Activated CD8-positive, alpha-beta memory T cell treated with anti-CD3 and anti-CD28 coated beads for 48 hours (primary cell): Measurements from ENCODE around the gene FAM200C.
"Not testable (repeated sequence)": the region's sequence is repeated elsewhere in the genome, so short reads cannot be mapped to it uniquely, and the experiment has no call there.

Experiments used
- DNase-seq, 3 experiments: peaks; one replicate each; pipeline ENCODE4 v3.0.0-alpha.2; 2020; ENCODE audit warnings: low read depth in 2 of 3, low spot score in 2 of 3

The FAM200C gene

DNA sequence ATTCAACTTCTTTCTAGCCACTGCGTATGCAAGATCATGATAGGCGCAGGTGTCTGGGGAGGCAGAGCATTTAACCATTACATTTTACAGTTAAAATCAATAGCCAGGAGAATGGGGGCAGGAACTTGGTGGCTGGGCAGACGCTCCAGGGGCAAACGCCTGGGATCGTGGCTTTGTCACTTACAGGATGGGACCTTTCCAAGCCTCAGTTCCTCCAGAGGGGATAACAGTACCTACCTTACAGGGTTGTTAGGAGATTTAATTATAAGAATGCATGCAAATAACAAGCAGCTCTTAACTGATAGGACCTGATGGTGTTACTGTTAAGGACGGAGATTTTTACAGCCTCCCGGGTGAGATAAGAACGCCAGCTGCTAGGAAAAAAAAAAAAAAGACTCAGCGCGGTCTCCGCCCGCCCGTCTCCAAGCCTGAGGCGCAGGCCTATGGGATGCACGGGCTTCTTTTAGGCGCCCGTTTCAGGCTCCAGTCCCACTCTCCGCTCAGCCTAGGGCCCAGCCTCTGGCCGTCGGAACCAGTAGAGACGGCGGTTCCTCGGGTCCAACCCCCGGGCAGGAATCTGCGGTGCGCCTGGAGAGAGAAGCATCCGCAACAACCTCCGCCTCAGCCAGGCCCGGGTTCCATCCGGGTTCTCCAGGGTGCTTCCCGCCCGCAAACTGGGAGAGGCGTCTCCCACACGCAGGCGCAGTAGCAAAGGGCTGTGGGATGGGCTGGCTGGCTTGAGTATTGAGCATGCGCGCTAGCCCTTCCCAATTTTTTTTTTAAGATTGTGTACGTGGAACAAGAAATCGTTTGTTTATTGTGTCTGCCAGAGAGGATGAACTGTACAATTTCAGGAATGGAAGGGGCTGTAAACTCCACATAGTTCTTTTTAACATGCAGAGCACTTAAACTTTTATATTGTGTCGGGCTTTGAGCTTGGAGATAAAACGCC, at the start of gene FAM200C:
Gene FAM200C, minus strand, starts transcription at position 653 of the 952 bp plus-strand sequence. CDS start 4,564 bp downstream, outside the sequence.
- peak in 2 of 3 experiments; percentile 36 to 47 for DNase-seq

DNA sequence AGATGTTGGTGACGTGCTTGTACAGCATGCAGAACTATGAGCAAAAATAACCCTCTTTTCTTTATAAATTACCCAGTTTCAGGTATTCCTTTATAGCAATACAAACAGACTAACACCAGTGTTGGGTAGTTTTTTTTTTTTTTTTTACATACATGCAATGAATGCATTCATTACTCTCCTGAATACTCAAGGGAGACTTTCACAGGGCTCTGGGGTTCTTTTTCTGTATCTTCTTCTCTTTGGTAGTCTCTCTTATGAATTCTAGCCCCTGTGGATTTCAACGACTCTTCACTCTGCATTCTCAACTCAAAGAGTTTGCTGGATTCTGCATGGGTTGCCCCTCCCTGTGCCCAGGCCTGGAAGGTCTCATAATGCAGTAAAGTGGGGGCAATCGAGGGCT, 49.6 kb upstream of the FAM200C start:
- no peak for DNase-seq

DNA sequence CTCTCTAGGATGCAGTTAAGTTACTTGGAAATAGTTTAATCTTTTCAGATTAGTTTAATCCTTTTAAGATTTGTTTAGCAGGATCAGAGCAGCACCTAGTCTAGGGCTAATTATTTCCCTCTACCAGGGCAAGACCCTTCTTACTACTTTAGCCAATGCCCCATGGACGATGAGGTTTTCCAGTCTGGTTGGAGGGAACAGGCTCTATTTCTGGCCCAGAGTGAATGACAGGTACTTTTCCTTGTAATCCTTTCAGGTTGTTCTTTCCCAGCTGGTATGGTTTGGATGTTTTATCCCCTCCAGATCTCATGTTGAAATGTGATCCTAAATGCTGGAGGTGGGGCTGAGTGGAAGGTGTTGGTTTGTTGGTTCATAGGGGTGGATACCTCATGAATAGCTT, 49.0 kb upstream of the FAM200C start:
- no peak for DNase-seq

DNA sequence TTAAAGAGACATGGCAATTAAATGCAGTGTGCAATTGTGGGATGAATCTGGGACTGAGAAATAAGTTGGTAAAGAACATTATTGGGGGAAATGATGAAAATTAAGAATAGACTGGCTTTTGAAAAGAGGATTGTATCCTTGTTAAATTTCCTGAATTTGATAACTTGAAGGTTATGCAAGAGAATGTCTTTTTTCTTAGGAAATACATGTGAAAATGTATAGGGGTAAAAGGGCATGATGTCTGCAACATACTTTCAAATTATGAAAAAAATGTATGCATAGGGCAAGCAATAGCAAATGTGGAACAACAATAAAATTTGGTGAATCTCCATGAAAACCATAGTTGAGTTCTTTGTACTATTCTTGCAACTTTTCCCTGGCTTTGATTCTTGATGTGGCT, 45.9 kb upstream of the FAM200C start:
- no peak for DNase-seq

DNA sequence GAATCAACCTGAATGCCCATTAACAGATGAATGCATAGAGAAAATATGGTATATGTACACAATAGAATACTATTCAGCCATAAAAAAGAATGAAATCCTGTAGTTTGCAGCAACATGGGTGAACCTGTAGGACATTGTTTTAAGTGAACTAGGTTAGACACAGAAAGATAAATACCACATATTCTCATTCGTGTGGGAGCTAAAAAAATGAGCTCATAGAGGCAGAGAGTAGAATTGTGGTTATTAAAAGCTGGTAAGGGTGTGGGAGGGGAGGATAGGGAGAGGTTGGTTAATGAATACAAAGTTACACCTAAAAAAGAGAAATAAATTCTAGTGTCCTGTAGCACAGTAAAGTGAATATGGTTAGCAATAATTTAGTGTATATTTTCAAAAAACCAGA, 45.3 kb upstream of the FAM200C start:
- DNase-seq, result no peak

DNA sequence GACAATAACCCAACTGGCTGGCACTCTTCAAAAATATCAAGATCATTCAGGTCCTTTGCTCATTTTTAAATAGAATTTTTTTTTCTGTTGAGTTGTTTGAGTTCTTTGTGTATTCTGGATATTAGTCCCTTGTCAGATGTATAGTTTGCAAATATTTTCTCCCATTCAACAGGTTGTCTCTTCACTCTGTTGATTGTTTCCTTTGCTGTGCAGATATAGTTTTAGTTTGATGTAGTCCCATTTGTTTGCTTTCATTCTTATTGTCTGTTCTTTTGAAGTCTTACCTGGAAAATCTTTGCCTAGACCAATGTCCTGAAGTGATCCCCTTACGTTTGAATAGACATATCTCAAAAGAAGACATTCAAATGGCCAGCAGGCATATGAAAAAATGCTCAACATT, 44.6 kb upstream of the FAM200C start:
- no peak for DNase-seq

DNA sequence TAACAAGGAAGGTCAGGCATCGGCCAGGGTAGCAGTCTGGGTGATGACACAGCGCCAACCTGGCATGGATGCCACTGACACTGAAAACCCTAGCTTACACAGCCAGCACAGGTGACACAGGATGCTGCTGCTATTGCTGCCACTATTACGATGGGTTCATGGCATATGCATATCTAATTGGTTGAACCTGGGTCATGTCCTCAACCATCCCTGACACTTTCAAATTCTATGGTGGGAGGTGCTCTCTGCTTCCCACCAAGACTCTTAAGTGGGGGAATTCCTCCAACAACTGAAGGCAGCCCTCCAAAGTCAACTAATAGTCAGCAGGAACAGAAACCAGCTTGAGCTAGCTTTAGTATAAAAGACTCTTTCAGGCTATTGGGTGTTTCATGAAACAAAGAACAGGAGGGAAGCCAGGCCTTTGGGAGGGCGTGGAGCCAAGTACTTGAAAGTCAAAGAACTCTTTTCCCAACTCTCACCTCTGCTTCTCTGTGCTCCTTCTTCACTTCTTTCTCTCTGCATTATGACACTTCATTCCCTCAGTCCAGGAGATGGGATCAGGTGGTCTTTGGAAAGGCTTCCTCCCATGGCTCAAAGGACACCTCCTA, 43.1 kb upstream of the FAM200C start:
- no peak for DNase-seq

DNA sequence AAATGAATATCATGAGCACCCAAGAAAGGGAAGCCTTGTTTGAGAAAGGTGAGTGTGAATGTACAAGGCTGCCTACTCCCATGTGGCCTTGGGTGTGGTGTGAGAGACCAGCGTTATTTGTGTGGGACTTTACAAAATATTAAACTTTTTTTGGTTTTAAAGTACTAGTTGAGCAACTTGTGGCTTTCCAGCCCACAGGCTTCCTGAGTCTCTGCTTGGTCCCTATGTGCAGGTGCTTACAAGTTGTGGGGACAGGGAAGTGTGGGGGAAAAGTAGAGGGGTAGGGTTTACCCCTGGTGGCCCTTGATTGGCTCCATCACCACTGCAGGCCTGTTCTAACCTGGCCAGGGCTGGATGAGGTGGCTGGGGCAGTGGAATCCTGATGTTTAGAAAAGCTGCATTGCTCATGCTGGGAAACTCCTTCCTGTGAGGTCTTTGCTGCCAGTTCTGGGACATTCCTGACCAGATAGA, 41.5 kb upstream of the FAM200C start:
- no peak for DNase-seq

DNA sequence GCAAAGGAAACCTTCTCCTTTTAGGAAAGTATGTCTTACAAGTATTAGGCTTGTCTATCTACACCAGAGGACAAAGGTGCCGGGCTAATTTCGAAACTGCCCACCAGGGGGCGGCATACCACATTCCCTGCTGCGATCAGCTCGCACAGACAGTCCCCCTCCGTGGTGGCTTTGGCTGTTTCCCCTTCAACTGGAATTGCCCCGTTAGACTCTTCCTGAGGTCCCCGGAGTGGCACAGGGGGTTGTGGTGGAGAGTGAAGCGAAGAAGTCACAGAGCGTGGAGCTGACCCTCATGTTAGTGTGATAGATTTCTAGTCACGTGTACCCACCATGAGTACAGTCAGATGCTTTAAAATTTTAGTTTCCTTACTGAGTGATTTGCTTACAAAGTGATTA, 39.3 kb upstream of the FAM200C start:
- DNase-seq, result peak; percentile 77 to 94 (median 92)

DNA sequence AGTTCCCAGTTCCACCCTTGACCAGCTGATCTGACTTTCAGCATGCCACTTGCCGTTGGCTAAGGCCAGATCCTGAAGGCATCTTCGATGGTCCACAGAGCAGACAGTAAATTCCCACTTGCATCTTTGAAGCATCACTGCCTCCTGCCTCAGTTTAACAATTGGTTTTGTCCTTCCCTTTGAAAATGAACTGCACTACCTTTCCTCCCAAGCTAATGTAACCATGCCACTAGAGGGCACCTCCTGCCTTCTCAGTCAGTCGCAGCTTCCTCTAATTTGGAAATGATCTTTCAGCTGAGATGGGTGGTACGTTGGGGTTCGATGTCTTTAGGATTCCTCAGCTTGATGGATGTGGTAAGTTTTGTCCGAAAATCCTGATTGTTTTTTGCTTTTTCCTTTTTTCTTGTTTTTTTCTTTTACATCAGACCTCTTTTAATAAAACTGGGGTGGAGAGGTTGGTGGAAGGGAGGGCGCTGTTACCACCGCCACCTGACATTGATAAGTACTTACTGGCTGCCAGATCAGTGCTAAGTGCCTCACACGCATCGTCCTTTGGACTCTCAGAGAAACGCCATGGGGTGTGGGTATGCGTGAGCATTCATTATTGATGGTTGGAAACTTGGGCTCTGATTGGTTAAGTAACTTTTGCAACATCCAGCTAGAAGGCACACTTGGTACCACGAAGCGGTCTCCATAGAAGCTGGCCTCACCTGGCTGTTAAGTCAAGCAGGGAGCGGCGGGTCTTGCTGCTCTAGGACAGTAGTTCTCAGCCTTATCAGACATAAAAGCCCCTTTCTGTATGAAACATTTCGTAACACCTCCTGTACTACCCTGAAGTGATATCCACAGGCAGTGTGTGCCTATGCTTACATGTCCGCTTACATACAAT, 38.7 kb upstream of the FAM200C start:
- DNase-seq, result peak in 1 of 3 experiments; percentile 30

DNA sequence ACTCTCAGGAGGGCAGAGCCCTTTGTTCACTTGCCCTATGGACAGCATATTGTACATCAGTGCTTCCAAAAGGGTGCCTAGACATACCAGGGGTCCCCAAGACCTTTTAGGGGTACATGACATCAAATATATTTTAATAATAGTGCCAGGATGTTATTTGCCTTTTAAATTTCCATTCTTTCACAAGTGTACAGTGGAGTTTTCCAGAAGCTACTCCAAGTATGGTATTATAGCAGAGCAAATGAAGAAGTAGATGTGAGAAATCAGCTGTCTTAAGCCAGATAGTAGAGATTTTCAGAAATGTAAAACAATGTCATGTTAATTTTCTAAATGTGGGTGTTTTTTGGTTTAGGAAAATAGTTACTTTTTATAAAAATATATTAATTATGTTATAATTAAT, 37.4 kb upstream of the FAM200C start:
- DNase-seq, result no peak

DNA sequence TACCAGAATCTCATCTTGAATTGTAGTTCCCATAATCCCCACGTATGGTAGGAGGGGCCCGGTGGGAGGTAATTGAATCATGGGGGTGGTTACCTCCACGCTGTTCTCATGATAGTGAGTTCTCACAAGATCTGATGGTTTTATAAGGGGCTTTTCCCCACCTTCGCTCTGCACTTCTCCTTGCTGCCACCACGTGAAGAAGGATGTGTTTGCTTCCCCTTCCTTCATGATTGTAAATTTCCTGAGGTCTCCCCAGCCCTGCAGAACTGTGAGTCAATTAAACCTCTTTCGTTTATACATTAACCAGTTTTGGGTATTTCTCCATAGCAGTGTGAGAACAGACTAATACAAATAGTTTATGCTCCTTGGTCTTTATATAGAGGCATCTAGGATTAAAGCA, 36.8 kb upstream of the FAM200C start:
- DNase-seq, result not testable (repeated sequence)

DNA sequence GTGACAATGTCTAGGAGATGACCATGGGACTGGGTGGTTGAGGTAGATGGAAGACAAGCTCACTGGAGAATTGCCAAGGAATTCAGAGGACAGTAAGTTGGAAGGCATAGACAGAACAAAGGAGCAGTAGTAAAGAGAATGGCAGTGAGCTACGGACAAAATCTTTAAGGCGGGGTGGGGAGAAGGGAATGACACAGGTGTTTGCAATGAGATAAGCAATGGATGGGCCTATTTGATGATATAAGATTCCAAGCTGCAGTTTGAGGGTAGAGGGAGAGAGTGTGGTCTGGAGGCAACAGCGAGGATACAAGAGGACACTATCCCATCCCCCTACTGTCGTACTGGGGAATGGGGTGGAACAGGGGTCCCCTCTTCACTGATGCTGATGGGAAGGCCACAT, 36.2 kb upstream of the FAM200C start:
- no peak for DNase-seq

DNA sequence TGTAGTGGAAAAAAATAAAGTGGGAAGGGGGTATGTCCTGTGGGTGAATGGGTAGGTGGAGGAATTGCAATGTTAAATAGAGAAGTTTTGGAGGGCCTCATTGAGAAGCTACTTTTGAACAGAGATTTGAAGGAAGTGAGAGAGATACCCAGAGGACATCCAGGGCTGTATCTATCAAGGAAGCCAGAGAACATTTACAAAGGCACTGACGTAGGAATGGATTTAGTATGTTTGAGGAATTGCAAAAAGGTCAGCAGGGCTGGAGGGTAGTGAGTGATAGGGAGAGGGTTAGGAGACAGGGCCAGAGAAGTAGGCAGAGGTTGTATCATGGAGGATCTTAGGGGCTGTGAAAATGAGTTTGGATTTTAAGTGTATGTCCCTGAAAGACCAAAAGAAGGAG, 35.7 kb upstream of the FAM200C start:
- no peak for DNase-seq

DNA sequence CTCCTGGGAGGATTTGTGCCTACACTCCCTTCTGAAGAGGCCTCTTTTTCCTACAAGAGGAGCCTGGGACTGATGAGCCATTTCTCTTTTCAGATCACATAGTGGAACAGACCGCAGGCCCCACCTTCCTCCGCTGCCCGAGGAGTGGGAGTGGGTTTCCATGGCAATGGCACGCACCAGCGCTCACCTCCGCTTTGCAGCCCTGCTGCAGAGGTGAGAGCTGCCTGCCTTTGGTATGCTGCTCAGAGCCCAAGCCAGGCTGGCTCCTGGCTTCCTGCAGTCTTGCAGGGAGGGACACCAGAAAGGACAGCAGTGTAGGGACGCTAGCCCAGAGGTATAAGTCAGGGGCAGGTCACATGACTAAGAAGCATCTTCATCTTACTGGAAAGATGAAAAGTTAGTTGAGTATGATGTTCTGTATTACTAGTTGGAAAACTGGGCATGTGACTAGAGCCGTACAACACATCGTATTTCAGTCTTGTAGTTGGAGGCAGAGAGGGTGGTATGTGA, 34.2 kb upstream of the FAM200C start:
- DNase-seq, result no peak

DNA sequence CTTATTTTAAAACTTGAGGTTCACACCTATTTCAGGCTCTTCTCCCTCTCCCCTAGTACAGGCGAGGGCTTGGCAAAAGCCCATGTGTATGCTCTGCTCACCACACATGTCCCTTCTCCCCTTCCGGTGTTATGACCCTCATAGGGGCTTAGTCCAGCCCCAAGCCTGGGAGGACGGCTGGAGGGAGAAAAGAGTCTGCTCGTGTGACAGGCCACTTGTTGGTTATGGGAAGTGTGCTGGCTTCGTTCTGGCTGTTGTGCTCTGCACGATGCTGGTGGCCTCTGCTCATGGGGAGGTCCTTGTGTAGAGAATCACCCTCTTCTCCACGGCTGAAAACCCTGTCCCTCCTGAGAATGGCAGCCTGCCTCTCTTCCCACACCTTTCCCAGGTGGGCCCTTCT, 32.9 kb upstream of the FAM200C start:
- no peak for DNase-seq

DNA sequence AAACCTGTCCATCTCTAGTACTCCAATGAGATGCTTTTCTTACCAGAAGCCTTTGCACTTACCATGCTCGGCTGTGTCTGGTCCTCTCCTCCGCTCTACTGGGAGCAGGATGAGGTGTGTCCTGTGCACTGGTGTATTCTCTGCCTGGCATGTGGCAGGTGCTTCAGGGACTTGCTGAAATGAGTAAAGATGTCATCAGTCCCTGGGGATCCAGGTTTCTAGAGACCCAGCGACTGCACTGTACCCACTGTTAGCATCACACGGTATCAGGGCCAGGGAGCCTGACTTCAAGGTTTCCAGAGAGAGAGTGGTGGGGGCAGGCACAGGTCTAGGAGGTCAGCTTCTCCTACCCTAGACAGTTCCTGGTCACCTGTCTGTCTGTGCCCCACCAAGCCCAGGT, 32.3 kb upstream of the FAM200C start:
- DNase-seq, result no peak

DNA sequence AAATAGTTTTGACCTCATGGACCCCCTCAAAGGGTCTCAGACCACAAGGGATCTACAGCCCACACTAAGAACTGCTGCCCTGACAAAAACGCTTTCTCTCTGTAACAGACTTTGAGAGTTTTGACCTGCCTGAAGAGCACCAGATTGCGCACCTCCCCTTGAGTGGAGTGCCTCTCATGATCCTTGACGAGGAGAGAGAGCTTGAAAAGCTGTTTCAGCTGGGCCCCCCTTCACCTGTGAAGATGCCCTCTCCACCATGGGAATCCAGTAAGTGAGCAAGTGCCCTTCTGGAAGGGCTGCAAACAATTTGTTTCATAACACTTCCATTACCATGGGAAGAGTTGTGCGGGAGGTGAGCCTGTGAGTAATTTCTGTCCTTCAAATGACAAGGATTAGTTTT, 27.8 kb upstream of the FAM200C start:
- DNase-seq, result no peak

DNA sequence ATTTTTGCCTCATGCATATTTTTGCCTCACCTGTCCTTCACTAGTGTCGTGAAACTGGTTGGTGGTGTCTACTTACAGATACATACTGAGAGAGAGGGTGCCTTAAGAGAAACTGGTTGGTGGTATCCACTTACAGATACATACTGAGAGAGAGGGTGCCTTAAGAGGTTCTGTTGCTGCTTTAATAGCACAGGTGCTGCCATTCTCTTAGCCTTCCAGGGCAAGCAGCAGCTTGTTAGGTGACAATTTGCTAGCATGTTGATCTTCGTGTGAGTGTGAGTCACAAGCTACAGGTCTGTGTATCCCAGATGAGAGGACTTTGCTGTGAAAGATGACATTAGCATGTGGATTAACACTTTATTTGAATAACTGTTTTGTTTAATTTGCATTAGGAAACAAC, 23.2 kb upstream of the FAM200C start:
- DNase-seq, result no peak

DNA sequence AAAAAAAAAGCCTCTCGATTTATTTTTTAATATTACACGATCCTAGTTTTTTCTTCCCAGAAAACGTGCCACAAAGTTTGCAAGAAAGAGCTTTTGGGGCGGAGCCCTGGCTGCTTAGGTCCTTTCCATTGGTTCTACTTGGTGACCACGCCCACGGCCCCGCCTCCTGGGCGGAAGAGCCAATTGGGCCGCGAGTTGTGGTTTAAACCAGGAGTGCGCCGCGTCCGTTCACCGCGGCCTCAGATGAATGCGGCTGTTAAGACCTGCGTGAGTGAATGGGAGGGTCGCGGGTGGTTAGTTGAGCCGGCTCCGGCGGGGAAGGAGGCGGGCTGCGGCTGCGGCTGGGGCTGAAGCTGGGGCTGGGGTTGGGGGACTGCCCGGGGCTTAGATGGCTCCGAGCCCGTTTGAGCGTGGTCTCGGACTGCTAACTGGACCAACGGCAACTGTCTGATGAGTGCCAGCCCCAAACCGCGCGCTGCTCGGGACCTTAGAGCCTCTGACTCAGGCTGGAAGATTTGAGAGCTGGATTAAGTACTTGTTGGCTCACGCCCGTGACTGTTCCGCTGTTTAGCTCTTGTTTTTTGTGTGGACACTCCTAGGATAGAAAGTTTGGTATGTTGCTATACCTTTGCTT, 21.9 kb upstream of the FAM200C start, which contains the start of gene PTTG1:
Gene PTTG1, plus strand, starts transcription at position 231 of the 634 bp plus-strand sequence. CDS start 458 bp downstream, outside the sequence.
- peak; percentile 75 to 84 (median 79) for DNase-seq

DNA sequence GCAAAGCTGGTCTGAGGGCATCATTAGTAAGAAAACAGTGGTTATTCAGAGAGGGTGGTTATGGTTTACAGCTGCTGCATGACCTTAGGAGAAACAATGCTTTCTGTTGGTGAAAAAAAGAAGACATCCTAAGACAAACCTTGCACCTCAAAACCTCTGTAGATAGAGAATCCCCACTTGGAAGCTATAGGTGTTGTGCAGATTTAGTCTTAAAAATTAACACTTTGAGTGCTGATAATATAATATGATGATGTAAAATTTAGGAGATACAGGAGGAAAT, 20.4 kb upstream of the FAM200C start:
- DNase-seq, result no peak
